RWPE1 (cell line): Measurements from ENCODE around the gene HS3ST5.

Source experiments
- CTCF ChIA-PET: fragments of 350-600 bp; sonication (Branson Sonifier 250); formaldehyde crosslinking; extraction: SDS; loops from one replicate; lab custom pipeline; 2021; lab: Yijun Ruan, JAX
- POLR2A ChIA-PET: fragments of 400-600 bp; formaldehyde crosslinking; extraction: SDS; loops from one replicate; lab custom pipeline; 2020; ENCODE audit warnings: antibody characterized with exemption; ENCODE audit not compliant: low non-redundant PET; lab: Yijun Ruan, JAX
- DNase-seq: peaks from one replicate; pipeline ENCODE4 v3.0.0; 2012; ENCODE audit warnings: low spot score
- H3K27ac ChIP-seq: fragments of 450-650 bp; 2 replicates; pipeline ENCODE4 v1.5.1; 2017
- TF ChIP-seq, protein P1 (sequence below): fragments of 450-650 bp; conservative IDR thresholded peaks from 2 replicates; pipeline ENCODE4 v1.5.1; 2017; ENCODE audit warnings: low read depth, mild to moderate bottlenecking

HS3ST5 gene

DNA sequence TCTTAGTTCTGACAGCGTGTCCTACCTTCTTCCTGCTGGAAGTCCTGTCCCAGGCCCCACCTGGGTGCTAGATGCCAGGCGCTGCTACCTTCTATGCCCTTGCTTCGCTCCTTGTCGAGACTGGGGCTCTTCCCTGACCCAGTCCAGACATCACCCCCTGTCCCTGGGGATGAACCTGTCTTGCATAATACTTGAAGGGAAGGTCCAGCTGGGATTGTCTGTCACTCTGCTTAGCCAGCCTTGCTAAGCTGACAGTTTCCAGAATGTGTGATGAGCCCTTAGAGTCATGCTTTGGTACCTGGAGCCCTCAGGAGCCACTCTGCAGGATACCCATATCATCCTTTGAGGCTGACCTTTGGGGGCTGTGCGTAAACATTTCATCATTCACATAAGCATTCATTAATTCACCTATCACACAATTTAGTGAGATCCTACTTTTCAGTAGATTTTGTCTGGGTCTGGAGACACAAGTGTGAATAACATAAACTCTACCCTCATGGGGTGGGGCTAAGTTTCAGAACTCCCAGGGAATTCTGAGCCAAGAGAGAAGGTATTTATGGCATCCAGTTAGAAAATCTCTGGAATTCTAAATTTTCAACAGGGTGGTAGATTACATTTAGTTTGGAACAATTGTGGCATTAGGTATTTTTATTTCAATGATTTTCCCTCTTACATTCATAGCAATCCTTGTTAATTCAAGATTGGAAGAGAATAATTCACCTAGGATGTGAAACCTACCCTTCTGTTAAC is 220.7 kb downstream of the HS3ST5 start:
- H3K27ac ChIP-seq, result no peak overlapping the region
- ChIA-PET CTCF (no interaction called here), POLR2A (no interaction called here)
- TF ChIP-seq, protein P1, sequence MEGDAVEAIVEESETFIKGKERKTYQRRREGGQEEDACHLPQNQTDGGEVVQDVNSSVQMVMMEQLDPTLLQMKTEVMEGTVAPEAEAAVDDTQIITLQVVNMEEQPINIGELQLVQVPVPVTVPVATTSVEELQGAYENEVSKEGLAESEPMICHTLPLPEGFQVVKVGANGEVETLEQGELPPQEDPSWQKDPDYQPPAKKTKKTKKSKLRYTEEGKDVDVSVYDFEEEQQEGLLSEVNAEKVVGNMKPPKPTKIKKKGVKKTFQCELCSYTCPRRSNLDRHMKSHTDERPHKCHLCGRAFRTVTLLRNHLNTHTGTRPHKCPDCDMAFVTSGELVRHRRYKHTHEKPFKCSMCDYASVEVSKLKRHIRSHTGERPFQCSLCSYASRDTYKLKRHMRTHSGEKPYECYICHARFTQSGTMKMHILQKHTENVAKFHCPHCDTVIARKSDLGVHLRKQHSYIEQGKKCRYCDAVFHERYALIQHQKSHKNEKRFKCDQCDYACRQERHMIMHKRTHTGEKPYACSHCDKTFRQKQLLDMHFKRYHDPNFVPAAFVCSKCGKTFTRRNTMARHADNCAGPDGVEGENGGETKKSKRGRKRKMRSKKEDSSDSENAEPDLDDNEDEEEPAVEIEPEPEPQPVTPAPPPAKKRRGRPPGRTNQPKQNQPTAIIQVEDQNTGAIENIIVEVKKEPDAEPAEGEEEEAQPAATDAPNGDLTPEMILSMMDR, result no peak
- no peak for DNase-seq

DNA sequence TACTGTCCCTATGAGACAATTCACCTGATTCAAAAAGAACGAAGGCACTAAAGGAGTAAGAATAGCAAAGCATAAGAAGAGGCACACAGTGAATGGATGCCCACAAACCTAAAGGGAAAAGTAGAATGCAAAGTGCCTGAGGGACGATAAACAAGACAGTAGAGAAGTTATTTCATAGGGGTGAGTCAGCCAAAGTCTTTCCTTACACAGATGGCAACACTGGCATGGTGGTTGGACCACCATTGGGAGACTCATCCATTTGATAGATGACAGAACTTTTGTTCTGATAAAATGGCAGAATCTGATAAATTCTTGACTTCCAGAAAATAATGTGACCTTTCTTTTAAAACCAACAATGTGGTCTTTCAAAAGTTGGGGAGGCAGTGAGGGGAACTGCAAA is 223.8 kb downstream of the HS3ST5 start:
- CTCF ChIA-PET, result no interaction called here
- DNase-seq, result no peak
- no peak overlapping the region for H3K27ac ChIP-seq
- TF ChIP-seq, protein P1, result no peak
- POLR2A ChIA-PET, result no interaction called here

DNA sequence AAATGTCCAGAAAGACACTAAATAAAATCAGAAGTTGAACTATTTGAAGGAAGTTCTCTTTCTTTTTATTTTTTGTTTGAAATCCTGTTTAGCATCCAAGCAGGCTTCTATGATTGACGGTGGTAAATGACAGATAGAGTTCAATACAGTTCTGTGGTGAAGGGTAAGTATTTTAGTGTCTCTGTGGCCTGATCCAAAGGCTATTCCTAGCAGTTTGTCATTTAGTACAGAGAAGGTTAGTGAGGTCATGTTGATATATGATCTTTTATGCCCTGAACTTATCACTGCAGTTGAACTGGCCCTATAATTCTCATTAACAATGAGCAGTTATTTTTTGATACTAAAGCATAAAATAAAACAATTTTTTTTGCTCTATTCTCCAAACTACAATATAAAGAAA is 227.2 kb downstream of the HS3ST5 start:
- no peak for DNase-seq
- POLR2A ChIA-PET, result no interaction called here
- CTCF ChIA-PET, result no interaction called here
- no peak overlapping the region for H3K27ac ChIP-seq
- TF ChIP-seq, protein P1, result no peak

DNA sequence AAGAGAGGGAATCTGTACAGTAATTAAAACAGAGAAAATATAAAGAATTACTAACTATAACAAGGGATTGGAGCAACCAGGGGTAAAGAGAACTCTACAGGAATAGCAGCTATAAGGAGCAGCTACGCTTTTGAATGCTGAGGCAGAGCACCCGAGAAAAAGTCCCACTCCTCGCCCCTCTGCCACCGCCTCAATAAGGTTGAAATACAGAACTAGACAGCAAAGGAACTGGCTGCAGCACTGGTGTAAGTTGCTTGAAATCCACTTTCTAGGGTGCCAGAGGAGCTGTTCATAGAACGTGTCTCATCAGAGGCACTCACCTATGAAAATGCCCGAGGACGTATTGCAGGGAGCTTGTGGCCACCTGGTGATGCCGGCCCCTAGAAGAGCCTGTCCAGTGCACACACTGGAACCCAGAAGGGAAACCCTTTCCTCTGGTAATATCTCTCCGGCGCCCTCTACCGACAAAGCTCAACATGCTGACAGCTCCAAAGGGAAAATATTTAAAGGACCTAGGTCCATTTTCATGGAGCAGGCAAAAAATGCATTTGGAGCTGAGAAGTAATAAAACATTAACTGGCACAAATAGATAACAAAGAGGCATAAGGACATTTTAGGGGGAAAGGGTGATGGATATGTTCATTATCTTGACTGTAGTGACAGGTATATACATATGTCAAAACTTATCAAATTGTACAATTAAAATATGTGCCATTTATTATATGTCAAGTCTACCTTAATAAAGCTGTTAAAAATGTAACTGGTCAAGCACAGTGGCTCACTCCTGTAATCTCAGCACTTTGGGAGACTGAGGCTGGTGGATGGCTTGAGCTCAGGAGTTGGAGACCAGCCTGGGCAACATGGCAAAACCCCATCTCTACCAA is 234.5 kb downstream of the HS3ST5 start:
- no peak overlapping the region for H3K27ac ChIP-seq
- ChIA-PET CTCF (interaction anchor here (0.5 to 2.1 kb wide), 16 partner anchors 9 to 1011 kb away, joined by 3 to 22 read pairs (median 4); no protein-coding TSS in a partner anchor), POLR2A (no interaction called here)
- TF ChIP-seq, protein P1, result peak; percentile 75
- DNase-seq, result peak; percentile 53

DNA sequence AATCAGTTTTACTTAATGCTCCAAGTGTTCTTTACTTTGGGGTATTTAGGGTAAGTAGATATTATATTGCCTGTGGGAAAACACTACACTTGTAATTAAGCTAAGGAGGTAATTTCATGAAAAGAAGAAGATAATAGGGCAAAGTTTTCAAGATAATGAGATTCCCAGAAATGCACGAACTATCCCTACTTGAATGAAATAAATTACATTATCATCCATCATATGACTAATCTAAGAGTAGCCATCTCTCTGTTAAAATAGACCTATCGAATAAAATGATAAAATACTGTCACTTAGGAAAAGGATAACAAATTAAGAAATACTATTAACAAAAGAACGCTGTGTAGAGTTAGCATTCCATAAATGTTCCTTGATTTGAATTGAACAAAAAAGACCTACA is 236.8 kb downstream of the HS3ST5 start:
- TF ChIP-seq, protein P1, result no peak
- DNase-seq, result no peak
- CTCF ChIA-PET, result no interaction called here
- H3K27ac ChIP-seq, result no peak overlapping the region
- POLR2A ChIA-PET, result no interaction called here

DNA sequence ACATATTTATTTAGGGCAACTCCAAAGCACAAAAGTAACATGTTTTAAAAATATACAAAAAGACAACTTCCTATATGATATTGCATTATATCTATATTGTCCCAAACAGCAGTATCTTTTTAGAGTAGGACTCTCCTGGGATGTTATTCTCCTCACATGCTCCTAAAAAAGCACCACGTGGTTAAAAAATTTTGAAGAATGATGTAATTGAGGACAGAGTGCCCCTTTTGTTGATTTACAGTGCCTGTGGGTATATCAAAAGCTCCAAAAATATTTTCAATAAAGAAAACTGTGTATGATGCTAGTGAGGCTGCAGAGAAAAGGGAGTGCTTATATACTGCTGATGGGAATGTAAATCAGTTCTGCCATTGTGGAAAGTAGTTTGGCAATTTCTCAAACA is 241.6 kb downstream of the HS3ST5 start:
- TF ChIP-seq, protein P1, result no peak
- POLR2A ChIA-PET, result no interaction called here
- DNase-seq, result no peak
- CTCF ChIA-PET, result interaction anchor here (1.1 kb wide), 1 partner anchor 121 kb away, joined by 3 read pairs; no protein-coding TSS in a partner anchor
- H3K27ac ChIP-seq, result no peak overlapping the region
